Natural killer cell (primary cell): ENCODE measurements around the gene HOXD1. TPM values are rescaled to one million over a fixed set of nuclear protein-coding genes. Genes with fewer than 3 reads are reported as not detected.

Experiments used
- ATAC-seq, 3 donors: fragments of 150-1000 bp in 2 of 3; fragments of 200-7000 bp in 1 of 3; cut with Tn5 transposase; 1 replicate in 1 of 3; 2 replicates in 2 of 3; pipeline ENCODE4 v1.10.0; 2021; ENCODE audit warnings: mild to moderate bottlenecking in 2 of 3, moderate library complexity in 2 of 3
- DNase-seq, 2 donors: peaks; one replicate each; pipeline versions ENCODE4 v3.0.0 to v3.0.0-alpha.2; 2013 to 2021; ENCODE audit warnings: mixed read lengths in 1 of 2
- H3K27ac ChIP-seq: one replicate; pipeline ENCODE4 v1.5.1; 2013; ENCODE audit warnings: mild to moderate bottlenecking, low read length
- H3K27me3 ChIP-seq: one replicate; pipeline ENCODE4 v1.6.1; 2013; ENCODE audit warnings: low read length; ENCODE audit not compliant: control insufficient read depth, insufficient read depth
- H3K36me3 ChIP-seq: one replicate; pipeline ENCODE4 v1.6.1; 2013; ENCODE audit warnings: low read length; ENCODE audit not compliant: control insufficient read depth, insufficient read depth
- H3K4me1 ChIP-seq: one replicate; pipeline ENCODE4 v1.6.1; 2013; ENCODE audit warnings: low read length; ENCODE audit not compliant: control insufficient read depth, insufficient read depth
- H3K4me3 ChIP-seq: one replicate; pipeline ENCODE4 v1.5.1; 2013; ENCODE audit warnings: low read length
- H3K9me3 ChIP-seq: one replicate; pipeline ENCODE4 v1.6.1; 2013; ENCODE audit warnings: low read length; ENCODE audit not compliant: control insufficient read depth, insufficient read depth
- H3K27ac Mint-ChIP-seq, 2 donors: one replicate each; pipeline ENCODE4 v1.8.0; 2022; ENCODE audit warnings: mild to moderate bottlenecking in 2 of 2, mixed read lengths in 2 of 2, moderate library complexity in 1 of 2
- H3K27me3 Mint-ChIP-seq, 2 donors: one replicate each; pipeline ENCODE4 v1.8.0; 2022; ENCODE audit warnings: low read depth in 2 of 2, mixed read lengths in 2 of 2
- H3K36me3 Mint-ChIP-seq: one replicate; pipeline ENCODE4 v1.8.0; 2022; ENCODE audit warnings: mixed read lengths
- H3K4me1 Mint-ChIP-seq, 2 donors: one replicate each; pipeline ENCODE4 v1.8.0; 2022; ENCODE audit warnings: mixed read lengths in 2 of 2
- H3K4me3 Mint-ChIP-seq: one replicate; pipeline ENCODE4 v1.8.0; 2022; ENCODE audit warnings: mild to moderate bottlenecking, moderate library complexity, mixed read lengths
- H3K9me3 Mint-ChIP-seq, 2 donors: one replicate each; pipeline ENCODE4 v1.8.0; 2022; ENCODE audit warnings: mixed read lengths in 2 of 2
- WGBS: methylation state at CpG from one replicate; pipeline ENCODE4 v1.1.7; 2013; ENCODE audit warnings: missing lambda C conversion rate; ENCODE audit not compliant: insufficient coverage; 5-methylcytosine and 5-hydroxymethylcytosine counted together
- intact Hi-C: fragments of 100-400 bp; cut with micrococcal nuclease; formaldehyde crosslinking; loops from one replicate; pipeline ENCODE4 v1.14.2; 2022
- total RNA-seq, 4 donors: library from RNA; stranded (reverse); fragments of 120-200 nt in 1 of 4; gene quantifications; one replicate each; pipeline versions ENCODE4 v1.2.3 to v1.2.4, GENCODE V29; 2013 to 2022
- TF ChIP-seq, protein P1 (sequence below): fragments of 200-600 bp; IDR thresholded peaks from one replicate; pipeline ENCODE4 v1.8.0; 2022; ENCODE audit warnings: antibody characterized with exemption

Gene HOXD1
- total RNA-seq, 3 donors from 2014 or later (not counting 1 experiment from before 2014, with no cell fraction given): 0.12 TPM; not detected in 2

DNA sequence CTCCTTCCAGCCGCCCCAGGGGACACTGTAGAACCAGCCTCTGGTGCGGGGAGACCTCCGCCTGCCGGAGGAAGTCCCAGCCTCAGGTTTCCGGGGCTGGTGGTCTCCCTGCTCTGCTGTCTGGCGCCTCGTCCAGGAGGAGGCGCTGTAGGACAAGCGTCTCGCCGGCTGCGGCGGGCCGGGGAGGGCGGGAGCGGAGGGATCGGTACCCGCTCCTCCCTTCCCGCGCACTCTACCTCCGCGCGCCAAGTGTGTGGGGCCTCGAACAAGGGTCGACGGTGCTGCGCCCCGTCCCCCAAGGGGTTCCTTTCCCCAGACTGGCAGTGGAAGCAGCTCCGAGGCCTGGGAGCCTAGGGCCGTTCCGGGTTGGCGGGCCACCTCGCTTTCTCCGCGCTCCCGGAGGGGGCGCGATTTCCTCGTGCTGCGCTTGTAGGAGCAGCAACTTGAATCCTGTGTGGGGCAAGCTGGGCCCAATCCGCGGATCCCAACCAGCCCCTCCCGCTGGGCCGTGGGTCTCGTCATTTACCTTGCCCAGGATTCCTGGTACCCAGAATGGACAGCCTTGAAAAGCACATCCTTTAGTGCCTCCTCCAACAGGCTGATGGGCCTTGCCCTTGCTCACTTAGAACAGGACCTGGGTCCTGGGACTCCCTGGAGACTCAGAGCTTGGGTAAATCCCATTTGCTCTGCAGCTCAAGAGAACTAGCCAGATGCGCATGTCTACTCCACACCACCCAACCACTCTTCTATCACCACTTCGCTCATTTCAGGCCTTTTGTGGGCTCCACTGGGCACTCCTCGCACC is 47.8 kb upstream of the HOXD1 start:
- Histone ChIP-seq H3K9me3 (peaks cover 20% of the 10 kb centered on the region), H3K4me3 (peak overlapping the region; percentile 10), H3K36me3 (no peaks in the 10 kb centered on the region), H3K27me3 (peaks cover 71% of the 10 kb centered on the region), H3K27ac (no peak overlapping the region), H3K4me1 (peaks cover 28% of the 10 kb centered on the region)
- WGBS: 8% methylated on average over 48 of the region's 48 CpGs
- H3K27ac Mint-ChIP-seq: no peak overlapping the region
- ATAC-seq (peak; percentile 82 to 89 (median 84)), DNase-seq (peak; percentile 36 to 83)
- peaks cover 32% of the 10 kb centered on the region for H3K36me3 Mint-ChIP-seq
- intact Hi-C loops: no loop called here
- H3K27me3 Mint-ChIP-seq: peaks cover 73 to 77% of the 10 kb centered on the region in 2 donors
- peak overlapping the region; percentile 64 for H3K4me3 Mint-ChIP-seq
- H3K4me1 Mint-ChIP-seq: peaks cover 17 to 22% of the 10 kb centered on the region in 2 donors
- TF ChIP-seq, protein P1, sequence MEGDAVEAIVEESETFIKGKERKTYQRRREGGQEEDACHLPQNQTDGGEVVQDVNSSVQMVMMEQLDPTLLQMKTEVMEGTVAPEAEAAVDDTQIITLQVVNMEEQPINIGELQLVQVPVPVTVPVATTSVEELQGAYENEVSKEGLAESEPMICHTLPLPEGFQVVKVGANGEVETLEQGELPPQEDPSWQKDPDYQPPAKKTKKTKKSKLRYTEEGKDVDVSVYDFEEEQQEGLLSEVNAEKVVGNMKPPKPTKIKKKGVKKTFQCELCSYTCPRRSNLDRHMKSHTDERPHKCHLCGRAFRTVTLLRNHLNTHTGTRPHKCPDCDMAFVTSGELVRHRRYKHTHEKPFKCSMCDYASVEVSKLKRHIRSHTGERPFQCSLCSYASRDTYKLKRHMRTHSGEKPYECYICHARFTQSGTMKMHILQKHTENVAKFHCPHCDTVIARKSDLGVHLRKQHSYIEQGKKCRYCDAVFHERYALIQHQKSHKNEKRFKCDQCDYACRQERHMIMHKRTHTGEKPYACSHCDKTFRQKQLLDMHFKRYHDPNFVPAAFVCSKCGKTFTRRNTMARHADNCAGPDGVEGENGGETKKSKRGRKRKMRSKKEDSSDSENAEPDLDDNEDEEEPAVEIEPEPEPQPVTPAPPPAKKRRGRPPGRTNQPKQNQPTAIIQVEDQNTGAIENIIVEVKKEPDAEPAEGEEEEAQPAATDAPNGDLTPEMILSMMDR: peak; percentile 20
- H3K9me3 Mint-ChIP-seq: peaks cover 2 to 8% of the 10 kb centered on the region in 2 donors

DNA sequence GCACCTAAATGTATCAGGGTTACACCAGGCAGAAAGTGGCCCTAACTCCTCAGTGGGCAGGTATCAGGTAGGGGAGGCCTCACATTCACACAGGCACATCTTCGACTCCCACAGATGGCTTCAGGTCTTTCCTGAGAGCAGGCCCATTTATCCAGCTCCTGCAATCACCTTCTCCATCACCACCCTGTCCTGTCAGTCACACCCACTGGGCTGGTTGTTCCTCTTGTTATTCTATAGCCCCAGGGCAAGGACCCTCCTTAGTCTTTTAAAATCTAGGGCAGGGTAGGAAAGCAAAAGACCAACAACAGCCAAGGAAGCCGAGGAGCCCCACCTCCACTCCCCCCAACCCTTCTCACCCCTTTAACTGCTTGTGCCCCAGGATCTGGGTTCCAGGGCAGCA is 46.2 kb upstream of the HOXD1 start:
- Histone ChIP-seq H3K27me3 (peaks cover 66% of the 10 kb centered on the region), H3K4me1 (peaks cover 17% of the 10 kb centered on the region), H3K36me3 (no peaks in the 10 kb centered on the region), H3K4me3 (no peak overlapping the region), H3K9me3 (peaks cover 20% of the 10 kb centered on the region), H3K27ac (no peak overlapping the region)
- DNase-seq: no peak
- Mint-ChIP-seq H3K4me3 (no peak overlapping the region), H3K36me3 (peaks cover 29% of the 10 kb centered on the region), H3K27ac (no peak overlapping the region), H3K27me3 (peaks cover 73 to 84% of the 10 kb centered on the region in 2 donors), H3K9me3 (peaks cover 2 to 8% of the 10 kb centered on the region in 2 donors), H3K4me1 (peaks cover 14 to 20% of the 10 kb centered on the region in 2 donors)
- WGBS: 89% methylated on average over 2 of the region's 2 CpGs
- intact Hi-C loops: no loop called here
- no peak for ATAC-seq
- TF ChIP-seq, protein P1: no peak

DNA sequence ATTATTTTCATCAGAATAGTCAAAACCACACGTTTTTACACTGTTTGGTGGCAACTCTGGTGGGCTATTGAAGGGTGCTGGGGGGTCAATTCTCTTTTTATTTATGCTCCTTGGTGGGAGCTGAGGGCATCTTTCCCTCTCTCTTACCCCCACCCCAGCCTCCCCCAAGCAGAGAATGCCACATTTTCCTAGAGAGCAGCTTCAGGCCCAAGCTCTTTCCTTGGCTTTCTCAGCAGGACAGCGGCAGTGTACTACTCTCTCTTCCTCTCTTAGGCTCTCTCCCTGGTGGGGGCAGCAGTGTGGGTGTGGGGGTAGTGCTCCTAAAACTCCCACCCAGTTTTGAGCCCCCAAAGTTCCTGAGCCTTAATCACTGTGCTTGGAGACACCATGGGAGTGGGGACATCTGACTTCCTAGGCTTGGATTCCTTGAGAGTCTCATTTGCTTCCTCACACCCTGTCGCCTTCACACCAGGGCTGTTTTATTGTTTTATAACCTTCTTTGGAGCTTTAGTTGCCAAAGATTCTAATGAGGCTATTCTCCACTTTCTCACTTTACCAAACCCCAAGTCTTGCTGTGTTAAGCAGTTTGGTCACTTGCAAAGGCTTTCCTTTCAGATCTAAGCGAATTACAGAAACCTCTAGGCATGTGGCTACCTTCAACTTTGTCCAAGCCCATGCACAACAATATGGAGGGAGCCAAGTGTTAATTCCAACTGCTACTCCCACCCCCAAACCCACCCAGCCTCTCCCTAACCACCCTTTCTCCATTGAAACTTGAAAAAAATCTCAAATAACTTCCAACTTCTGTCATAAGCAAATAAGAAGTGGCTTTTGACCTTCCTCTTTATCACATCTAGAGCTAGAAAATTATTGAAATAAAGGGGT is 43.1 kb upstream of the HOXD1 start:
- 34% methylated on average over 2 of the region's 4 CpGs for WGBS
- H3K4me1 Mint-ChIP-seq: peaks cover 0 to 10% of the 10 kb centered on the region in 2 donors
- Histone ChIP-seq H3K27me3 (peaks cover 61% of the 10 kb centered on the region), H3K4me1 (peaks cover 7% of the 10 kb centered on the region), H3K27ac (no peak overlapping the region), H3K9me3 (peaks cover 5% of the 10 kb centered on the region), H3K36me3 (no peaks in the 10 kb centered on the region), H3K4me3 (no peak overlapping the region)
- intact Hi-C loops: no loop called here
- ATAC-seq (no peak), DNase-seq (no peak)
- H3K36me3 Mint-ChIP-seq: peaks cover 8% of the 10 kb centered on the region
- TF ChIP-seq, protein P1: no peak
- no peak overlapping the region for H3K27ac Mint-ChIP-seq
- H3K27me3 Mint-ChIP-seq: peaks cover 67 to 85% of the 10 kb centered on the region in 2 donors
- no peak overlapping the region for H3K4me3 Mint-ChIP-seq
- peaks cover 0 to 2% of the 10 kb centered on the region in 2 donors for H3K9me3 Mint-ChIP-seq
